Activated CD8-positive, alpha-beta memory T cell treated with anti-CD3 and anti-CD28 coated beads, Interleukin-2, amount 50 U/mL, for 24 hours (primary cell): ENCODE results near the gene ARHGAP29.
"Not testable (repeated sequence)": the region's sequence is repeated elsewhere in the genome, so short reads cannot be mapped to it uniquely, and the experiment has no call there.

ENCODE experiments used
- DNase-seq: peaks from one replicate; pipeline ENCODE4 v3.0.0-alpha.2; 2020; ENCODE audit errors: extremely low read depth

The ARHGAP29 gene

DNA sequence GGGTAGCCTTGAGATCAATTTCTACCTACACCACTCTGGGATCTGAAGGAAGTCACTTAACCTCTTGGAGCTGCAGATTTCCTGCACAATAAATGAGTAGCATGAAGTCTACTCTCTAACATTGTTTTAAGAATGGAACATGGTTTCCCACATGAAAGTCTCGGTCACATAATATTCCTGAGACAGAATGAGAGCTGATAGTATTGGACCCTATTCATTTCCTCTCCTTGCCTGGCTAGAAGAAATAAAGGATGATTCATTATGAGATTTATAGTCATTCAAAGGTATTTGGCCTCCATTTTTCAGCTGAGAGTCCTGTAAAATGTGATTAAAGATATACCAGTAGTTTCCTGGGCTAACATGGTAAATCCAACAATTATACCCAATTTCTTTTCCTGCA, 56.7 kb downstream of the ARHGAP29 start:
- DNase-seq, result no peak

DNA sequence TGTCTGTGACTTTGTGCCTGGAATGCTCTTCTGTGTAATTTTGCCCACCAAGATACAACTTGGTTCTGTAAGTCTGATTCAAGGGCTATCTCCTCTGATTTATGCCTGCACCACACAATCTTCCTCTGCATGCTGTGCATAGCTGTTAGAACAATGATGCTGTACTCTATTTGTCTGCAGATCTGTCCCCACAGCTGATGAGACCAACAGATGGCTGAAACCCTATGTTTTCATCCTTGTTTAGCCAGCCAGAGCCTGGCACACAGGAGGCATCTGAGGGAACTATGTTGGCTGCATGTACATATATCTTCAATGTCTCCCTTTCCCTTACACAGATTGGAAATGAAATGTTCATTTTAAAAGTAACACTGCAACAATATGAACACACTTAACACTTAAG, 58.5 kb downstream of the ARHGAP29 start:
- no peak for DNase-seq

DNA sequence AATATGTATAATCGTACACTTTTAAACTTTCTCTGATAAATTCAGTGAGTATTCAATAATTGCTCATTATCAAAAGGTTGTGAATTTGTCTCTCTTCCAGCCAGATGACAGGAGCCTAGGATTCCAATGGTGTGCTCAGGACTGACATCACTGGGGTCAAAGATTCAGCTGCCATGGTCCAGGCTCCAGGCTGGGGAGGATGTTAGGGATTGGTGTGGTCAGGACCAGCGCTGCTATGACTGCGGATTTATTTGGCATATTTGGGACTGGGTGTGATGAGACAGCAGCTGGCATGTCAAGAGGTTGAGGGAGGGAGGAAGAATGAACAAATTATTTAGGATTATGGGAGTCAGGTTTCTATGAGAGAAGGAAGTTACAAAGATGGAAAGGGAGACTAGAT, 68.3 kb downstream of the ARHGAP29 start:
- no peak for DNase-seq

DNA sequence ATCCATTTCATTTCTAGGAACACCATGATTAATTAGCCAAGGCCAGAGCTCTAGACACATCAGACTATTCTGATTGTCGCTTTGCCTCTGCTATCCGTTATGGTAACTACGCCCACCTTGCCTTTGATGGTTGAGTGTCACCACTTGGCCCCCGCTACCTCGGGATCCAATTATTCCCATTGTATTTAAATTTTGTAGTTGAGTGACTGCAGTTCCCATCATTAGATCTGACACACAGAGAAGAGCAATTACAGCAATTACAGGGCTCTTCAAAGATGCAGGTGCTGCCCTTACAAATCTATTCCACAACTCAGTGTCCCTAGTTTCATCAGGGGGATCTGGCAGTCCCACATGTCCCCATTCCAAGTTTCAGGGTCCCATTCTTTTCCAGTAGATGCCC, 71.5 kb downstream of the ARHGAP29 start:
- no peak for DNase-seq

DNA sequence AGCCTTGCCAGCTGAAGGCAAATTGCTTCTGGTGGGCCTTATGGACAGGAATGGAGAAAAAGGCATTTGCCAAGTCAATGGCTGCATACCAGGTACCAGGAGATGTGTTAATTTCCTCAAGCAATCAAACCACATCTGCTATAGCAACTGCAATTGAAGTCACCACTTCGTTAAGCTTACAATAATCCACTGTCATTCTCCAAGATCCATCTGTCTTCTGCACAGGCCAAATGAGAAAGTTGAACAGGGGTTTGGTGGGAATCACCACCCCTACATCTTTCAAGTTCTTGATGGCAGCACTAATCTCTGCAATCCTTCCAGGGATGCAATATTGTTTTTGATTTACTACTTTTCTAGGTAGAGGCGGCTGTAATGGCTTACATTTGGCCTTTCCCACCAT, 72.5 kb downstream of the ARHGAP29 start:
- not testable (repeated sequence) for DNase-seq

DNA sequence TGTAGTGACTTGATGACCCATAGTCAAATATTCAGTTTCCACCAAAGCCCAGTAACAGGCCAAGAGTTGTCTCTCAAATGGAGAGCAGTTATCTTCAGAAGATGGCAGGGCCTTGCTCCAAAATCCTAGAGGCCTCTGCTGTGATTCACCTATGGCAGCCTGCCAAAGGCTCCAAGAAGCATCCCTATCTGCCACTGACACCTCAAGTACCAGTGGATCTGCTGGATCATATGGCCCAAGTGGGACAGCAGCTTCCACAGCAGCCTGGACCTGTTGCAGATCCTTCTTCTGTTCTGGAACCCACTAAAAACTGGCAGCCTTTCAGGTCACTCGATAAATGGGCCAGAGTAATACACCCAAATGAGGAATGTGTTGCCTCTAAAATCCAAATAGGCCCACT, 73.3 kb downstream of the ARHGAP29 start:
- DNase-seq, result not testable (repeated sequence)

DNA sequence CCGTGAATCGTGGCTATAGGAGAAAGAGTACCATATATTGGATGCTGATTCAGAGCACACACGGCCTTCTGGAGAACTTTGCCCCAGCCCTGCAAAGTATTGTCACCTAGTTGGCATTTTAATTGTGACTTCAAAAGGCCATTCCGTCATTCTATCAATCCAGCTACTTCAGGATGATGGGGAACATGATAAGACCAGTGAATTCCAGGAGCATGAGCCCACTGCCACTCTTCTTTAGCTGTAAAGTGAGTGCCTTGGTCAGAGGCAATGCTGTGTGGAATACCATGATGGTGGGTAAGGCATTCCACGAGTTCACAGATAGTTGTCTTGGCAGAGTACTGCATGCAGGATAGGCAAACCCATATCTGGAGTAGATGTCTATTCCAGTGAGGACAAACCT, 74.1 kb downstream of the ARHGAP29 start:
- DNase-seq, result not testable (repeated sequence)

DNA sequence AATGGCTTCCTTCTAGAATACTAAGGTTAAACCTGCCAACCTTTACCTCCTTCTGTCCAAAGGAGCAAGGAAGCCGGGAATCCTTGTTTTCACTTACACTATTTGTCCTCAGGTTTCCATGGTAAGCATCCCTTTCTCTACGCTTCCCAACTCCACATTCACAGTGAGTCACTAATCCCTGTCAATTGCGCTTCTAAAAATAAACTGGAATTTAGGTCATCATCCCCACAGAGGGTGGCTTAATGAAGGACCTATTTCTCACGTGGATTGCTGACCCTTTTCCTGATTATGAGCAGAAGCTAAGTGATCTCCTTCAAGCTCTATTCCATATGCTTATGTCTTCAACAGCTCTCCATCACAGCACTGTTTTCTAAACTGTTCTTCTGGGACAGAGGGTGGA, 76.6 kb downstream of the ARHGAP29 start:
- DNase-seq, result no peak

DNA sequence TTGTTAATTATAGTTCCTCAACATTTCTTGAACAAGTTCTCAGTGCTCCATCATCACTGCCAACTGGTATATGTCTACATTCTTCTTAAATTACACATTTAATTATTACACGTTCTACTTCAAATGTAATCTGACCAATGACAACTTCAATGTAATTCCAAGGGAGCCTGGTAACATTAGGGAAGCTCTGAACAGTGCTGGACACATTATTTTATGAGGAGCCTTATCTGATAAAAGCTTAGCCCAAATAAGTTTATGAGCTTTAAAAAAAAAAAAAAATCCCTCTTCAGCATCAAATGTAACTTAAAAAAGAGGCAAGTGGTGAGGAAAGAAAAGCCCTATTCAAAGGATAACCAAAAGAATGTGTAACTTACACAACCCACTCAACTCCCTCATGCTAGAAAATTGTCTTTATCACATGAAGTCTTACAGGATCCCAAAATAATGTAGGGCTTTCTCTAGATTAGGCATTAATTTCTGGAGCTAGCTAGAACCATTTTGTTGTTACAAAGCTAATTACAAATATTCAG, 81.2 kb downstream of the ARHGAP29 start:
- no peak for DNase-seq

DNA sequence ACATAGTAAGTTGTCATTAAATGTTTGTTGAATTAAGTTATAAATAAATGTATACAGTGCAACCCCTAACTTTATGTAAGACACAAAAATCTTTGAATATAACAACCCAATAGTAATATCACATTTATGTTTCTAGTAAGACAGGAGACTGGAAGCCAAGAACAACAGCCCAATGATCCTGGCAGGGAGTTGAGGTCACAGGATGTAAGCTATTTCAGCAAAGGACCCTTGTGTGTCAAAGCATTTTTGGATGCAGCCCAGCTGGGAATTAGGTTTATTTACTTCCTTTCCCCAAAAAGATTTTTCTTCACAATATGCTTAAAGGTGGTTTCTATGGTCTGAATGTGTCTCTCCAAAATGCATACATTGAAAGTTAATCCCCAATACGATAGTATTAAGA, 82.4 kb downstream of the ARHGAP29 start:
- DNase-seq, result no peak

DNA sequence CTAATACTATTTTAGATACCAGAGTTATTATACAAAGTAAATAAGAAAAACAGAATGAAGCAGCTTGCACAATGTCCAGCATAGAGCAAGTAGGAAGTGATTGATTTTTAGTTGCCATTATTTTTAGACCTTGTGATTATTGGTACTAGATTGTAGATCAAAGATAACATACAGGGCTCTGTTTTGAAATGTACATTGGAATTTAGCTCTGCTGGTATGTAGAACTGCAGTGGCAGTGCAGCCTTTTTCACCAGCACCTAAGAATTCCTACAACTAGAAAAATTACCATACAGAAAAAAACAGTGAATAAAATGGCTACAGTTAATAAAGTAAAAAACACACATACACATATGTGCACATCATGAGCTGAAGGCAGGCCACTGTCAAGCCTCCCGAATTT, 84.3 kb downstream of the ARHGAP29 start:
- DNase-seq, result no peak

DNA sequence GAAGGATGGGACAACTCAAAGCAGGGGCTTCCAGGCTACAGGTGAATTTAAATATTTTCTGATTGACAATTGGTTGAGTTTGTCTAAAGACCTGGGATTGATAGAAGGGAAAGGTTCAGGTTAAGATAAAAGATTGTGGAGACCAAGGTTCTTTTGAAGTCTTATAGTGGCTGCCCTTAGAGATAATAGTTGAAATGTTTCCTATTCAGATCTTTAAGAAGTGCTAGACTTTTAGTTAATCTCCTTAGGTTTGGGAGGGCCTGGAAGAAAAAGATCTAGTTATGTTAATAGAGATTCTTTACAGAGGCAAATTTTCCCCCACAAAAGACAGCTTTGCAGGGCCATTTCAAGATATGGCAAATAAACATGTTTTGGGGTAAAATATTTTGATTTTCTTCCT, 88.2 kb downstream of the ARHGAP29 start:
- not testable (repeated sequence) for DNase-seq

DNA sequence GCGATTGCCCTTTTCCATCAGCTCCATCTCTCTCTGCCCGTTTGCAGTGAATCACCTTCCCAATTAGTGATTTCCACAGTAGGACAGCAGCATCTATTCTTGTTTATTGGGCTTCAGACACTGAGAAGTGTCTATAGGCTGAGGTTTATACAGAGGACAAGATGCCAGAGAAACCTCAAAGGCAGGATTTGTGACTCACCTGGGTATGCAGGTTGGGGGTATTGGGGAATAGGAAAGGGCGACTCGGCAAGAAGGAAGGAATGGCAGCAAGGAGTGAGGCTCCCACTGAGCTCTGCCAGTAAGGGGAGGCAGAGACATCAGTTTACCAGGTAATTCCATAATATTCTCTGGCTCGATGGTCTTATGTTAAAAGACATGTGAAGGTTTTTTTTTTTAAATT, 91.1 kb downstream of the ARHGAP29 start:
- DNase-seq, result no peak

DNA sequence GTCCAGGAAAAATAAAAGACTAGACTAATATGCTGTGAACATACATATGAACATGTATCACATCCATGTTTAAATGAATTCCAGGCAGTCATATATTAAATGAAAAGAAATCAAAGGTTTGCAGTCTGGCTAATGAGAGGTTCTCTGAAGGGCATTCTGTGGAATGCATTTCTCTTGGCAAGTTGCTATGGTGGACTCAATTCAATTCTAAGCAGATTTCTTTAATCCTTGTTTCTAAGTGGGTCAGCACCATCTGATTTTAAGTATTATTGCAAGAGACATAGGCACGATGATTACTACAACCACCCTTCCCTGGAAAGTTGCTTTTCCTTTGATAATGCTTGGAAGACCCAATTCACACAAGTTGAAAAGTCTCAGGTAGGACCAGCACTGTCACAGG, 92.5 kb downstream of the ARHGAP29 start:
- no peak for DNase-seq

DNA sequence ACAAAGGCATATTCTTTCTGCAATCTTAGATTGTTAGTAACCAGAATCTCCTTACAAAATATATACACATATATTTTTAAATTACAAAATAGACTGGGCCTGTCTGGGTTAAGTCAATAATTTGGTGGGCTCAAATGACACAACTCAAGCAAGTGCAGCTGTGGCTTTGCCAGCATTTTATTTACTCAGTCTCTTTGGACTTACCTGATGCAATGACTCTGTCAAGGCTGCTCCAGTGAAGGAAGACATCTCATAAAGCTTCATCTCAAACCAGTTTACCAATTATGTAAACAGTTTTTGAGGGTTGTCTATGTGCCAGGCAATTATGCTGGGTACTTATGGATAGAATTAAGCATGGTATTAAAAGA, 93.6 kb downstream of the ARHGAP29 start:
- no peak for DNase-seq

DNA sequence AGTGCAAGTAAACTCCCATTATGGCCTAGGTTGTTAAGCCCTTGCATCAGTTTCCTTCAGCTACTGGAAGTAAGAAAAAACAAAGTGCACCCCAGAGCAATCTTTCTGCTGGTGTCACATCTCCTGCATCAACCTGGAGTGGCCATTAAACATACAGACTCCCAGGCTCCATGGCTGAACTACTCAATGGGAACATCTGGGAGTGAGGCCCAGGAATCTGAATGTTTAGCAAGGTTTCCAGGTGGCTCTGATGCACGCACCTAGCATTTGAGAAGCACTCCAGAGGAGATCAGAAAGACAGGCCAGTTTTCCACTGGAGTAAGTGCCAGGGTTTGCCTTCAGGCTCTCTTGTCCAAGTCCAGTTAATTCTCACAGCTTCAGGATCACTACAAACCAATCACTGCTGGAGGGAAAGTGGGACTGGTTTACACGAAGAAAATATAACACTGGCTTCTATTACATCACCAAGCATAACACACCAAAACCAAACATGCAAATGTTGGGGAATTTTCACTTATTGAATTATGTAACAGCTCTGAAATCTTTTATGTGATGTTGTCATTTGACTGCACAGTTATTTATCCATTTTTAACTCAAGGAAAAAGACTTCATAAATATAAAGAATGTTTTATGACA, 94.1 kb downstream of the ARHGAP29 start:
- DNase-seq, result no peak

DNA sequence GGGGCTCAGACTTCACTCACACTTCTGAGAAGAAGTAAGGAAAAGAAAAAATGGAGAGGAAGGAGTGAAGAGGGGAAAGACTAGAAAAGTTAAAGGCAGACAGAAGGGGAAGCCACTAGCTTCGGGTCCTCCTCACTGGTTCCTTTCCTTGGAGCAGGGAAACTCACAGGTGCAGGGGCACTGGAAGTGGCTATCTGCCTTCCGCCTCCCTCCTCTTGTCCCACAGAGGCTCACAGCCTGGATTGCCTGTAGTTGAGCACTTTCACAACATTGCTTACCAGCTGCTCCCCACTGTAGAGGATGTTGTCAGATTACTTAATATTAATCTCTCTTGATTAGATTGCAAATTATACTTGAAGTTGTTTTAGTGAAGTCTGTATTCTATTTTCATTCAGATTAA, 94.8 kb downstream of the ARHGAP29 start:
- DNase-seq, result no peak

DNA sequence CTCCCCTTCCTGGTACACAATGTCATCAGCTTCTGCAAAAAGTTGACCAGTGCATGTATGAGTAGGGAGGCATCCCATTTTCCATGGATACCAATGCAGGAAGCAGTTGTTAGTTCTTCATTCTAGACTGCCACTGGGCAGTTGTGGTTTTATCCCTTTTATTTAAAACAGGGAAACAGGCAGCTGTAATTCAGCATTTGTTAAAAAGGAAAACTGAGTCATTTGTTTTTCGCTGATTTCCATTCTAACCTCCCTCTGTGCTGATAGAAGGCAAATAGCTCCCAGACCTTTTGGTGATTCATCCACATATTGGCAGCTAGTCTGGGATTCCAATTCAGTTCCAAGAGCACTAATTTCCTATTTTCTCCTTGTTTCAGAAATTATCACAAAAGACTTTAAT, 95.4 kb downstream of the ARHGAP29 start:
- DNase-seq, result no peak

DNA sequence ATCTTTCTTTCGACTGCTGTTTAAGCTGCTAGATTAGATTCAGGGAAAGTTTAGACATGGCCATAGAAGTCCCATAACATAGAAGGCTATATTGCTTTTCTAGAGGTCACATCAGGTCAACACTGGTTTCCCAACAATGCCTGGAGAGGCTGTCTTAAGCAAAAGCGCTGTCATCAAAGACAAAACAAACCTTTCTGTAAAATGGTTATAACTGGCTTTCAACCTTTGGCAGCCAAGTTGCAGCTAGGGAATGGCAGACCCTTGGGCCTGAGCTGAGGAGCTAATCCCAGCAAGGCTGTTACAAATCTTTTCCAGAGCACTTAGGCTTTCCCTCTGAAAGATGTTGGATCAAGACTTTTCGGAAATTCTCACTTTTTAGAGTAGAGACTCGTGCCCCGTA, 105.3 kb downstream of the ARHGAP29 start:
- no peak for DNase-seq

DNA sequence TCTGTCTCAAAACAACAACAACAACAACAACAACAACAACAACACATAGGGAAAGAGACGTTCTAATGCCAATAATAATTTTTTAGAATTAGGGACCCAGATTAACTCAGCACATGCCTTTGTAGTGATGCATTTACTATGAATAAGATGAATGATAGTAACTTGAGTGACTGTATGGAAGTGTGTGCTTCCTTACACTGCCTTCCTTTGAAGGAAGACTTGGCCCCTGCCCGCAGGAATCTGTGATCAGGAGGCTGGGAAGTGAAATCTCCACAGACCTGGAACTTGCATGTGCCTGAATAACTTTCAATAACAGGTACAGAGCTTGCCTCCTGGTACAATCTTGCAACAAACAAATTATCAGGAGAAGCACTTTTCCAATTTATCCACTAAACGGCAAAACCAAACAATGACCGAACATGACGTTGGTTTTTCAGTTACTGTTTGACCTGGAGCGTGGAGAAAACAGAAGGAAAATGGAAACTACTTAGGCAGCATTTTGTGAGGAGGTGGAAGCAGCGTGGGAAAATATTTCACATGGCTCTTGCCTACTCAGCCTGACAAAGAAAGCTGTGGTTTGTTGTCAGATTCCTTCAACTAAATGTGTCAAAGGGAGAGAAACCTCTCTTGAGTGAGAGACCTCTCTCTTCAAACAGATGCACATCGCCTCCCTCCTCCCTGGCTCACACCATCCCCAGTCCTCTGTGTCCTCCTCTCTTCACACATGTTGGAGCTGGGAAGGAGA, 106.4 kb downstream of the ARHGAP29 start:
- no peak for DNase-seq

DNA sequence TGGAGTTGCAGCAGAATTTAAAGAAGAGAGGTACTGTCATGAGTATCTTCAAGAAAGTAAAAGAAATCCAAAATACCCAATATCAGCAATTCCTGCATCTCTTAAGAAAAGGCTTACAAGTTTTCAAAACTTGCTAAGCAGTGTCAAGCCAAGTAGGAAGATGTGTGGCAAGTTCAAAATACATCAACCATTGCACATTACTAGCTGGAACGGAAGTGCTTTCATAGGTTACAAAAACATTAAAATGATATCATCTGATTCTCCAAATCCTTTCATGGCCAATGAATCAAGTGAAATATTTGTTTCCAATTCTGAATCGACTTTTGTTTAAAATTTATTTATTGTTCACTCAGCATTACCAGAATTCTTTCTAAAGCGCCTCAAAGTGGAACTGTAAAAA, 110.7 kb downstream of the ARHGAP29 start:
- DNase-seq, result no peak

DNA sequence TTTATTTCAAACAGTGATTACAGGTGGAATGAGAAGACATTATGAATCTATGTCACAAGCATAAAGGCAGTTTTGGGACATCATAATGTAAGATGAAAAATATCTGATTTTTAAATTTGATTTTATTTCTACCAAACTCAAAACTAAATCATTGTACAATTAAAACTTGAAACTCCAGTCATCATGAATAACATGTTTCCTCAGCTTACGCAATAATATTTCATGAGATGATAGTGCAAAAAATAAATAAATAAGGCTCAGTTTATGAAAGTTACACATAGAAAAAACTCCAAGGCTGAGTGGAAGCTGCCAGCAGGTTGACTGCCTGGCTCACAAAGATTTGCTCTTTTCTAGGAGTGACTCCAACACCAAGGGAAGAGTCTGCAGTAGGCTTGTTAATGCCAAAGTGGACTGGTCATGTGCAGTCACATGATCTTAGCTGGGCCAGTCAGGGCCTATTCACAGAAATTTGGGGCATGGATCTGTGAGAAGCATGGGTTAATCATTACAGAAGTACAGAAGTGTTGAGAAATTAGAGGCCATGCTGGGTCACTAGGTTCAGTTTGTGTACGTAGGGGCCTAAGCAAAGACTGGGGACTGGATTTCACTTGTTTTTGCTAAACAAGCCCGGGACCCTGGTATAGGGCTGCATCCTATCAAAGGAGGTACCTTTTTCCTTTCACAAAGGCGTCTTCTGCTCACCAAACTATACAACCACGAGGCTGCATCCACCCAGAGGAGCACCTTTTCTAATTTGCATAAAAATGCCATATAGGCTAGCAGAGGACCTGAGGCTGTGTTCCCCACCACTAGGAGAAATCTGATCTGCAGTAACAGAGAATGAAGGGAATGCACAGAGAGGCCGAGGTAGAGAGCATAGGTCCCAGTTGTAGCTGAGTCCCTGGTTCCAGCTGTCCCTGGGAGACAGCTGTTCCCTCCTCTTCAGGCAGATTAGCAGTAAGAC, 111.6 kb downstream of the ARHGAP29 start:
- no peak for DNase-seq
